GM21526 (cell line): ENCODE results near the gene LYPLAL1.
A peak's percentile ranks its signal among the peaks of the same experiment; 100 is the strongest.
"Not testable (repeated sequence)": the region's sequence is repeated elsewhere in the genome, so short reads cannot be mapped to it uniquely, and the experiment has no call there.

ENCODE experiments used
- ATAC-seq: cut with Tn5 transposase; IDR thresholded peaks from one replicate; pipeline ENCODE4 v1.9.1; 2021; ENCODE audit warnings: moderate library complexity; ENCODE audit not compliant: unreplicated experiment, low FRiP score

Gene LYPLAL1

GRCh38 chr1:219161371-219161770 lies 12.3 kb upstream of the LYPLAL1 start:
- no peak for ATAC-seq

GRCh38 chr1:219163401-219163954 lies 10.2 kb upstream of the LYPLAL1 start:
- ATAC-seq = no peak

- ATAC-seq = no peak
Measured at GRCh38 chr1:219171192-219171935, 2.3 kb upstream of the LYPLAL1 start.

GRCh38 chr1:219172821-219173220 lies 857 bp upstream of the LYPLAL1 start:
- ATAC-seq = no peak

- ATAC-seq = peak; percentile 2
Measured at GRCh38 chr1:219173434-219173757, 282 bp upstream of the LYPLAL1 start.

GRCh38 chr1:219174460-219175211 lies 958 bp downstream of the LYPLAL1 start:
- ATAC-seq = peak; percentile 27

GRCh38 chr1:219175212-219175564 lies 1.5 kb downstream of the LYPLAL1 start:
- no peak for ATAC-seq

- no peak for ATAC-seq
Measured at GRCh38 chr1:219176168-219176567, 2.5 kb downstream of the LYPLAL1 start.

GRCh38 chr1:219177363-219177762 lies 3.7 kb downstream of the LYPLAL1 start:
- ATAC-seq = peak; percentile 37

GRCh38 chr1:219177940-219178339 lies 4.3 kb downstream of the LYPLAL1 start:
- no peak for ATAC-seq

GRCh38 chr1:219179293-219179692 lies 5.6 kb downstream of the LYPLAL1 start:
- no peak for ATAC-seq

- ATAC-seq = no peak
Measured at GRCh38 chr1:219184337-219184736, 10.7 kb downstream of the LYPLAL1 start.

- no peak for ATAC-seq
Measured at GRCh38 chr1:219185486-219186117, 11.9 kb downstream of the LYPLAL1 start.

- ATAC-seq = peak; percentile 42
Measured at GRCh38 chr1:219188331-219188803, 14.7 kb downstream of the LYPLAL1 start.

GRCh38 chr1:219189021-219189824 lies 15.5 kb downstream of the LYPLAL1 start:
- peak; percentile 68 for ATAC-seq

GRCh38 chr1:219189952-219190351 lies 16.3 kb downstream of the LYPLAL1 start:
- no peak for ATAC-seq

GRCh38 chr1:219190605-219191004 lies 16.9 kb downstream of the LYPLAL1 start:
- no peak for ATAC-seq

GRCh38 chr1:219195833-219196232 lies 22.2 kb downstream of the LYPLAL1 start:
- not testable (repeated sequence) for ATAC-seq

- ATAC-seq = no peak
Measured at GRCh38 chr1:219201656-219202055, 28.0 kb downstream of the LYPLAL1 start.

- no peak for ATAC-seq
Measured at GRCh38 chr1:219202567-219202966, 28.9 kb downstream of the LYPLAL1 start.
